HCT116 (cell line): ENCODE data around the gene ITM2C.

Source experiments
- CEBPB ChIP-seq: IDR thresholded peaks from 2 replicates; pipeline ENCODE4 v1.6.1; 2012; ENCODE audit warnings: low read depth
- CTCF ChIP-seq, 3 experiments: fragments of 200-600 bp in 1 of 3; sonication (generic) in 1 of 3; IDR thresholded peaks in 2 of 3; conservative IDR thresholded peaks in 1 of 3; 2 replicates each; pipeline ENCODE4 v1.5.1; 2012 to 2017; ENCODE audit warnings: low read depth in 2 of 3, low read length in 2 of 3, antibody characterized with exemption in 1 of 3, borderline replicate concordance in 1 of 3, control low read depth in 1 of 3, mild to moderate bottlenecking in 1 of 3, mixed read lengths in 1 of 3, mixed run types in 1 of 3, moderate library complexity in 1 of 3; ENCODE audit not compliant: insufficient read depth in 1 of 3
- SRF ChIP-seq: IDR thresholded peaks from 2 replicates; pipeline ENCODE4 v1.6.1; 2012; ENCODE audit warnings: low read depth
- TF ChIP-seq, protein P1 (sequence below): IDR thresholded peaks from 2 replicates; pipeline ENCODE4 v1.6.1; 2012; ENCODE audit warnings: low read depth

GRCh38 chr2:230915319-230915718 lies 50.6 kb downstream of the ITM2C start:
- TF ChIP-seq CEBPB (no peak), SRF (no peak), CTCF (IDR thresholded peaks at IDR 0.05 in 2 of 3, conservative IDR thresholded peaks at IDR 0.05 in 1 of 3; ENCODE audit: borderline replicate concordance in 1 of 3, insufficient read depth in 1 of 3, low read depth in 2 of 3, low read length in 2 of 3) (no peak)
- TF ChIP-seq, protein P1, sequence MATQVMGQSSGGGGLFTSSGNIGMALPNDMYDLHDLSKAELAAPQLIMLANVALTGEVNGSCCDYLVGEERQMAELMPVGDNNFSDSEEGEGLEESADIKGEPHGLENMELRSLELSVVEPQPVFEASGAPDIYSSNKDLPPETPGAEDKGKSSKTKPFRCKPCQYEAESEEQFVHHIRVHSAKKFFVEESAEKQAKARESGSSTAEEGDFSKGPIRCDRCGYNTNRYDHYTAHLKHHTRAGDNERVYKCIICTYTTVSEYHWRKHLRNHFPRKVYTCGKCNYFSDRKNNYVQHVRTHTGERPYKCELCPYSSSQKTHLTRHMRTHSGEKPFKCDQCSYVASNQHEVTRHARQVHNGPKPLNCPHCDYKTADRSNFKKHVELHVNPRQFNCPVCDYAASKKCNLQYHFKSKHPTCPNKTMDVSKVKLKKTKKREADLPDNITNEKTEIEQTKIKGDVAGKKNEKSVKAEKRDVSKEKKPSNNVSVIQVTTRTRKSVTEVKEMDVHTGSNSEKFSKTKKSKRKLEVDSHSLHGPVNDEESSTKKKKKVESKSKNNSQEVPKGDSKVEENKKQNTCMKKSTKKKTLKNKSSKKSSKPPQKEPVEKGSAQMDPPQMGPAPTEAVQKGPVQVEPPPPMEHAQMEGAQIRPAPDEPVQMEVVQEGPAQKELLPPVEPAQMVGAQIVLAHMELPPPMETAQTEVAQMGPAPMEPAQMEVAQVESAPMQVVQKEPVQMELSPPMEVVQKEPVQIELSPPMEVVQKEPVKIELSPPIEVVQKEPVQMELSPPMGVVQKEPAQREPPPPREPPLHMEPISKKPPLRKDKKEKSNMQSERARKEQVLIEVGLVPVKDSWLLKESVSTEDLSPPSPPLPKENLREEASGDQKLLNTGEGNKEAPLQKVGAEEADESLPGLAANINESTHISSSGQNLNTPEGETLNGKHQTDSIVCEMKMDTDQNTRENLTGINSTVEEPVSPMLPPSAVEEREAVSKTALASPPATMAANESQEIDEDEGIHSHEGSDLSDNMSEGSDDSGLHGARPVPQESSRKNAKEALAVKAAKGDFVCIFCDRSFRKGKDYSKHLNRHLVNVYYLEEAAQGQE = no peak
